B cell (primary cell): ENCODE results near the gene SPATA2. TPM values are rescaled to one million over a fixed set of nuclear protein-coding genes. Genes with fewer than 3 reads are reported as not detected.

Experiments
- ATAC-seq: fragments of 200-7000 bp; cut with Tn5 transposase; one replicate; pipeline ENCODE4 v1.10.0; 2021; ENCODE audit warnings: low read depth, mild to moderate bottlenecking, moderate number of reproducible peaks, moderate library complexity
- CTCF ChIA-PET: fragments of 350-600 bp; sonication (Branson Sonifier 250); formaldehyde crosslinking; loops from one replicate; lab custom pipeline; 2021; ENCODE audit warnings: antibody characterized with exemption, inconsistent platforms; lab: Charles Lee
- POLR2A ChIA-PET: fragments of 350-600 bp; sonication (Branson Sonifier 250); formaldehyde crosslinking; loops from one replicate; lab custom pipeline; 2021; ENCODE audit warnings: antibody characterized with exemption; lab: Charles Lee
- DNase-seq: peaks from one replicate; pipeline ENCODE4 v3.0.0; 2013
- H2AFZ ChIP-seq: 2 replicates; pipeline ENCODE4 v1.6.1; 2012; ENCODE audit warnings: mild to moderate bottlenecking, low read depth, low read length; ENCODE audit not compliant: insufficient read depth, poor library complexity, severe bottlenecking
- H3K27ac ChIP-seq, 2 donors: 1 replicate in 1 of 2; 2 replicates in 1 of 2; pipeline ENCODE4 v1.5.1; 2012 to 2013; ENCODE audit warnings: low read length in 2 of 2, mild to moderate bottlenecking in 2 of 2, moderate library complexity in 1 of 2
- H3K27me3 ChIP-seq, 4 experiments: fragments of 200-600 bp in 1 of 4; sonication (generic) in 1 of 4; replicated peaks in 1 of 4; 1 replicate in 2 of 4; 2 replicates in 2 of 4; pipeline versions ENCODE4 v1.6.1 to v1.7.0; 2013 to 2016; ENCODE audit warnings: low read length in 3 of 4, mild to moderate bottlenecking in 2 of 4, mixed read lengths in 1 of 4, moderate library complexity in 1 of 4; ENCODE audit not compliant: insufficient read depth in 4 of 4, control insufficient read depth in 3 of 4; ENCODE audit errors: control extremely low read depth in 1 of 4
- H3K36me3 ChIP-seq, 2 experiments: replicated peaks in 1 of 2; 1 replicate in 1 of 2; 2 replicates in 1 of 2; pipeline versions ENCODE4 v1.6.1 to v1.7.1; 2013; ENCODE audit warnings: low read length in 1 of 2; ENCODE audit not compliant: insufficient read depth in 2 of 2, control insufficient read depth in 1 of 2; ENCODE audit errors: control extremely low read depth in 1 of 2, extremely low read depth in 1 of 2
- H3K4me1 ChIP-seq, 2 donors: fragments of 200-600 bp in 1 of 2; sonication (generic) in 1 of 2; 1 replicate in 1 of 2; 2 replicates in 1 of 2; pipeline versions ENCODE4 v1.5.1 to v1.6.1; 2013 to 2017; ENCODE audit warnings: low read length in 2 of 2; ENCODE audit not compliant: control insufficient read depth in 2 of 2, insufficient read depth in 2 of 2
- H3K4me2 ChIP-seq: replicated peaks from 2 replicates; pipeline ENCODE3; 2012; ENCODE audit warnings: mild to moderate bottlenecking, low read depth, low read length; ENCODE audit not compliant: poor library complexity, severe bottlenecking
- H3K4me3 ChIP-seq, 5 experiments: fragments of 200-600 bp in 1 of 5; sonication (generic) in 1 of 5; 1 replicate in 3 of 5; 2 replicates in 2 of 5; pipeline versions ENCODE4 v1.5.1 to v1.7.0; 2011 to 2016; ENCODE audit warnings: low read length in 4 of 5, mild to moderate bottlenecking in 4 of 5, low read depth in 2 of 5, control low read depth in 1 of 5, moderate library complexity in 1 of 5; ENCODE audit not compliant: insufficient read depth in 1 of 5; ENCODE audit errors: control extremely low read depth in 1 of 5, extremely low read depth in 1 of 5
- H3K79me2 ChIP-seq: fragments of 200-600 bp; sonication (generic); one replicate; pipeline ENCODE4 v1.6.0; 2016; ENCODE audit warnings: low read length; ENCODE audit not compliant: control insufficient read depth, insufficient read depth
- H3K9ac ChIP-seq: fragments of 200-600 bp; sonication (generic); 2 replicates; pipeline ENCODE4 v1.6.1; 2017; ENCODE audit warnings: mild to moderate bottlenecking, low read length, moderate library complexity
- H3K9me3 ChIP-seq, 3 donors: one replicate each; pipeline versions ENCODE4 v1.6.1 to v1.7.1; 2013; ENCODE audit warnings: low read length in 2 of 3; ENCODE audit not compliant: control insufficient read depth in 2 of 3, insufficient read depth in 1 of 3; ENCODE audit errors: control extremely low read depth in 1 of 3
- H4K20me1 ChIP-seq: 2 replicates; pipeline ENCODE4 v1.6.0; 2012; ENCODE audit warnings: mild to moderate bottlenecking, low read length; ENCODE audit not compliant: insufficient read depth, control insufficient read depth, poor library complexity, severe bottlenecking
- H3K27ac Mint-ChIP-seq: one replicate; pipeline ENCODE4 v1.8.0; 2021; ENCODE audit warnings: mixed read lengths
- H3K27me3 Mint-ChIP-seq: one replicate; pipeline ENCODE4 v1.8.0; 2021; ENCODE audit warnings: mixed read lengths
- H3K4me1 Mint-ChIP-seq: one replicate; pipeline ENCODE4 v1.8.0; 2021; ENCODE audit warnings: mixed read lengths
- H3K4me3 Mint-ChIP-seq: one replicate; pipeline ENCODE4 v1.8.0; 2021; ENCODE audit warnings: mixed read lengths
- H3K9me3 Mint-ChIP-seq: one replicate; pipeline ENCODE4 v1.8.0; 2022; ENCODE audit warnings: mixed read lengths; ENCODE audit not compliant: insufficient read depth
- EZH2 ChIP-seq: IDR thresholded peaks from 2 replicates; pipeline ENCODE4 v1.6.1; 2012; ENCODE audit warnings: borderline replicate concordance, low read depth, mild to moderate bottlenecking, moderate library complexity, low read length; ENCODE audit not compliant: insufficient read depth, poor library complexity, severe bottlenecking
- WGBS: methylation state at CpG from one replicate; pipeline ENCODE4 v1.1.5; 2013; ENCODE audit warnings: missing lambda C conversion rate; ENCODE audit not compliant: insufficient coverage; 5-methylcytosine and 5-hydroxymethylcytosine counted together
- intact Hi-C: fragments of 100-400 bp; cut with micrococcal nuclease; formaldehyde crosslinking; loops from one replicate; pipeline ENCODE4 v1.10.0; 2022
- polyA plus RNA-seq: library from polyadenylated mRNA; depleted of rRNA; stranded (reverse); fragments of >200 nt; gene quantifications from 2 replicates; pipeline ENCODE4 v1.2.3, GENCODE V29; 2012
- total RNA-seq, 2 donors: library from RNA; stranded (reverse); fragments of 120-200 nt in 1 of 2; gene quantifications; 1 replicate in 1 of 2; 2 replicates in 1 of 2; pipeline versions ENCODE4 v1.2.3 to v1.2.4, GENCODE V29; 2013 to 2022
- TF ChIP-seq, protein P1 (sequence below): fragments of 200-600 bp; IDR thresholded peaks from one replicate; pipeline ENCODE4 v1.8.0; 2022; ENCODE audit warnings: antibody characterized with exemption, mild to moderate bottlenecking

Gene SPATA2
- total and polyA plus RNA-seq, 2 donors (not counting 1 experiment from before 2014, with no cell fraction given) = 10.7 to 20.0 TPM

DNA sequence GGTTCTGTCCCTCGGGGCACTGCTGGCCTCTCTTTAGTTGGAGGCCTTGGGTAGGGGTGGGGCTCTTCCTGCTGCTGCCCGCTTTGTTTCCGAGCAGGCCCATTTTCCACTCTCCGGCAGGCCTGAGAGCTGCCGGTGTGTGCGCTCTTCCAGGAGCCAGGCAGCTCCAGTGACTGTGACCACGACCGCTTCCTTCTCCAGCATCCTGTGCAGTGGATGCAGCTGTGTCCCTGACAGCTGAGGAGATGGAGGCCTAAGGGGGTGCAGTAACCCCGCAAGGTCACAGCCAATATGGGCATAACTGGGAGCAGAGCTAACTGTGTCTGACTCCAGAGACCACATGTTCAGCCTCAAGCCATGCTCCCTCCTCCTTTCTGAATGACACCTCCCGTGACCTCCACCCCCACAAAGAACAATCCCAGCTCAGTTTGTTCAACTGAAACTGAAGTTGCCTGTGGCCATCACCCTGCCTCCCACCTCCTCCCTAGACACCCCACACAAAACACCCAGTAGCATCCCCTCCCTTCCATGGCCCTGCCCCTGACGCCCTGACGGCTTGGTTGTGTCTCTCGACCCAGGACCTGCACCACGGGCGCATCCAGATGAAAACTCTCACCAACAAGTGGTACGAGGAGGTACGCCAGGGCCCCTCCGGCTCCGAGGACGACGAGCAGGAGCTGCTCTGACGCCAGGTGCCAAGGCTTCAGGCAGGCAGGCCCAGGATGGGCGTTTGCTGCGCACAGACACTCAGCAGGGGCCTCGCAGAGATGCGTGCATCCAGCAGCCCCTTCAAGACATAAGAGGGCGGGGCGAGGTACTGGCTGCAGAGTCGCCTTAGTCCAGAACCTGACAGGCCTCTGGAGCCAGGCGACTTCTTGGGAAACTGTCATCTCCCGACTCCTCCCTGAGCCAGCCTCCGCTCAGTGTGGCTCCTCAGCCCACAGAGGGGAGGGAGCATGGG is 27.8 kb downstream of the SPATA2 start:
- whole genome bisulfite sequencing = 95% methylated on average over 31 of the region's 32 CpGs
- Histone ChIP-seq H3K27ac (no peak overlapping the region), H3K79me2 (no peaks in the 10 kb centered on the region), H3K9me3 (no peaks in the 10 kb centered on the region), H3K4me2 (no peak overlapping the region), H4K20me1 (no peaks in the 10 kb centered on the region), H3K36me3 (peaks cover 0 to 54% of the 10 kb centered on the region in 2 experiments), H3K4me1 (no peaks in the 10 kb centered on the region), H3K4me3 (no peak overlapping the region), H2AFZ (no peak overlapping the region), H3K9ac (no peak overlapping the region), H3K27me3 (no peaks in the 10 kb centered on the region)
- Mint-ChIP-seq H3K4me3 (no peak overlapping the region), H3K27me3 (no peaks in the 10 kb centered on the region), H3K4me1 (peaks cover 4% of the 10 kb centered on the region), H3K27ac (no peak overlapping the region), H3K9me3 (no peaks in the 10 kb centered on the region)
- ATAC-seq (no peak), DNase-seq (no peak)
- TF ChIP-seq EZH2 = no peak
- TF ChIP-seq, protein P1, sequence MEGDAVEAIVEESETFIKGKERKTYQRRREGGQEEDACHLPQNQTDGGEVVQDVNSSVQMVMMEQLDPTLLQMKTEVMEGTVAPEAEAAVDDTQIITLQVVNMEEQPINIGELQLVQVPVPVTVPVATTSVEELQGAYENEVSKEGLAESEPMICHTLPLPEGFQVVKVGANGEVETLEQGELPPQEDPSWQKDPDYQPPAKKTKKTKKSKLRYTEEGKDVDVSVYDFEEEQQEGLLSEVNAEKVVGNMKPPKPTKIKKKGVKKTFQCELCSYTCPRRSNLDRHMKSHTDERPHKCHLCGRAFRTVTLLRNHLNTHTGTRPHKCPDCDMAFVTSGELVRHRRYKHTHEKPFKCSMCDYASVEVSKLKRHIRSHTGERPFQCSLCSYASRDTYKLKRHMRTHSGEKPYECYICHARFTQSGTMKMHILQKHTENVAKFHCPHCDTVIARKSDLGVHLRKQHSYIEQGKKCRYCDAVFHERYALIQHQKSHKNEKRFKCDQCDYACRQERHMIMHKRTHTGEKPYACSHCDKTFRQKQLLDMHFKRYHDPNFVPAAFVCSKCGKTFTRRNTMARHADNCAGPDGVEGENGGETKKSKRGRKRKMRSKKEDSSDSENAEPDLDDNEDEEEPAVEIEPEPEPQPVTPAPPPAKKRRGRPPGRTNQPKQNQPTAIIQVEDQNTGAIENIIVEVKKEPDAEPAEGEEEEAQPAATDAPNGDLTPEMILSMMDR = no peak
- POLR2A ChIA-PET = no interaction called here
- intact Hi-C loops = loop anchor here (1.0 kb wide), 1 partner anchor 276 kb away; no protein-coding TSS in a partner anchor
- CTCF ChIA-PET = interaction anchor here (0.6 to 2.0 kb wide), 14 partner anchors 9 to 924 kb away, joined by 3 to 6 read pairs (median 3); no protein-coding TSS in a partner anchor
